Measurements from ENCODE around the gene DCUN1D4. TPM values are rescaled to one million over a fixed set of nuclear protein-coding genes. Genes with fewer than 3 reads are reported as not detected.

The DCUN1D4 gene
- total and polyA plus RNA-seq, 2 donors (not counting 1 experiment from before 2014, with no cell fraction given), result 44.3 to 50.7 TPM

GRCh38 chr4:51965862-51966261 lies 122.9 kb downstream of the DCUN1D4 start:
- no peak overlapping the region for H3K4me3 ChIP-seq (replicated peaks in 1 of 4; ENCODE audit: control extremely low read depth in 1 of 4, insufficient read depth in 1 of 4, low read depth in 3 of 4, low read length in 4 of 4)
- H3K27me3 ChIP-seq (ENCODE audit: control insufficient read depth, insufficient read depth, low read length), result no peaks in the 10 kb centered on the region
- no peaks in the 10 kb centered on the region for H3K4me1 ChIP-seq (ENCODE audit: control insufficient read depth, extremely low read depth, insufficient read depth, low read length)
- H3K4me2 ChIP-seq (ENCODE audit: extremely low read depth, insufficient read depth, low read length), result no peak overlapping the region
- no peak overlapping the region for H3K9ac ChIP-seq (ENCODE audit: insufficient read depth, low read length)
- no peak for DNase-seq (ENCODE audit: low read depth in 2 of 2)
- no peak overlapping the region for H2AFZ ChIP-seq (ENCODE audit: low read length)
- no peaks in the 10 kb centered on the region for H3K79me2 ChIP-seq (ENCODE audit: control insufficient read depth, insufficient read depth, low read length)
- H3K27ac ChIP-seq (ENCODE audit: insufficient read depth, low read length), result no peak overlapping the region
- H4K20me1 ChIP-seq (ENCODE audit: control insufficient read depth, extremely low read depth, insufficient read depth, low read length), result no peaks in the 10 kb centered on the region
- no peaks in the 10 kb centered on the region for H3K9me3 ChIP-seq (ENCODE audit: control insufficient read depth, insufficient read depth, low read depth, low read length)
- H3K36me3 ChIP-seq (ENCODE audit: control insufficient read depth, insufficient read depth, low read length), result no peaks in the 10 kb centered on the region
- TF ChIP-seq EZH2 (IDR thresholded peaks at IDR 0.05; ENCODE audit: low read length, missing control alignments) (no peak), CTCF (conservative IDR thresholded peaks at IDR 0.05 in 1 of 2, IDR thresholded peaks at IDR 0.05 in 1 of 2; ENCODE audit: low read depth in 1 of 2, low read length in 2 of 2) (no peak)

Other genes with a start within 250 kb of the DCUN1D4 start
- 0.51 and 0.83 TPM in 2 replicates for gene LRRC66, start 177.2 kb downstream of the DCUN1D4 start, total RNA-seq
- gene LRRC66, start 177.2 kb downstream of the DCUN1D4 start, polyA plus RNA-seq, result 0.17 and 0.27 TPM in 2 replicates
- gene SGCB, start 195.1 kb downstream of the DCUN1D4 start, total RNA-seq, result 24.9 and 45.9 TPM in 2 replicates
- gene SGCB, start 195.1 kb downstream of the DCUN1D4 start, polyA plus RNA-seq, result 55.3 and 72.2 TPM in 2 replicates
- 17.7 and 20.5 TPM in 2 replicates for gene SPATA18, start 208.2 kb downstream of the DCUN1D4 start, total RNA-seq
- gene SPATA18, start 208.2 kb downstream of the DCUN1D4 start, polyA plus RNA-seq, result 7.2 and 11.5 TPM in 2 replicates

Measured in fibroblast of lung (primary cell).